ENCODE data around the gene ERG.

The ERG gene

DNA sequence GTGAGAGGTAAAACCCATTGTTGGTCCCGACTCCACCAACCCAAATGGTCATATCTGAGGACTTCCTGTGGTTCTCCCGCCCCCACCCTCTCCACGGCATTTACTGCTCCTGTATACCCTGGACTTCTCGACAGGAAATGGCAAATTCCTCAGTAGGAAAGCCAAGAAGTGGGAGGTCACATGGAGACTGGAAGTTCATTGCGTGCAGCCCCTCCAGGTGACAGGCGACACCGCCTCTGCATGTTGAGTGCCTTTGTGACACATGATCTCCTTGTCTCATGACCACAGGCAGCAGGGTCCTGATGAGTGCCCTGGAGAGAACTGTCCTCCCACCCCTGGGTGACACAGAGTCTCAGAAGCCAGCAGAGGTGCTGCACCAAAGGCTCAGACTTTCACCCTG lies 24.2 kb downstream of the ERG start:
- no peak for DNase-seq (ENCODE audit: low read depth)

GRCh38 chr21:38472412-38473108 lies 25.7 kb downstream of the ERG start:
- DNase-seq (ENCODE audit: low read depth), result no peak

GRCh38 chr21:38471766-38472165 lies 26.5 kb downstream of the ERG start:
- no peak for DNase-seq (ENCODE audit: low read depth)

DNA sequence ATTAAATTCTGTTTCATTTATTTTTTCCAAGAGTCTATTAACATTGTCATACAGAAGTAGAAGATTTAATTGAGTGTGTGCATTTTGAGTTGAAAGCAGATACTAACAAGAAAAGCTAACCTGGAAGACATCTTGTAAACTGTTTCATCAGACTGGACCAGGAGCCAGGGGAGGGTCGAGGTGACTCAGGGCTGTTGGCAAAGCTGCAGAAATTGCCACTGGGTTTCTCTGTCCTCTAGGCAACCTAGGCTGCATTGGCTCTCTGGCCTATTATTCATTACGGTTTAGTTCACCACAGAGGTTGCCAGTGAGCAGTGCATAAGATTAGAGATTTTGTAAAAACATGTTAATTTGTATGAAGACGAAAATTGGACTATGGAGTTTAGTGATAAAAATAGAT lies 27.5 kb downstream of the ERG start:
- DNase-seq (ENCODE audit: low read depth), result no peak

GRCh38 chr21:38469642-38470041 lies 28.6 kb downstream of the ERG start:
- DNase-seq (ENCODE audit: low read depth), result no peak

GRCh38 chr21:38468989-38469388 lies 29.3 kb downstream of the ERG start:
- no peak for DNase-seq (ENCODE audit: low read depth)

GRCh38 chr21:38467911-38468310 lies 30.4 kb downstream of the ERG start:
- DNase-seq (ENCODE audit: low read depth), result no peak

GRCh38 chr21:38467374-38467773 lies 30.9 kb downstream of the ERG start:
- no peak for DNase-seq (ENCODE audit: low read depth)

GRCh38 chr21:38460171-38460742 lies 38.0 kb downstream of the ERG start:
- no peak for DNase-seq (ENCODE audit: low read depth)

DNA sequence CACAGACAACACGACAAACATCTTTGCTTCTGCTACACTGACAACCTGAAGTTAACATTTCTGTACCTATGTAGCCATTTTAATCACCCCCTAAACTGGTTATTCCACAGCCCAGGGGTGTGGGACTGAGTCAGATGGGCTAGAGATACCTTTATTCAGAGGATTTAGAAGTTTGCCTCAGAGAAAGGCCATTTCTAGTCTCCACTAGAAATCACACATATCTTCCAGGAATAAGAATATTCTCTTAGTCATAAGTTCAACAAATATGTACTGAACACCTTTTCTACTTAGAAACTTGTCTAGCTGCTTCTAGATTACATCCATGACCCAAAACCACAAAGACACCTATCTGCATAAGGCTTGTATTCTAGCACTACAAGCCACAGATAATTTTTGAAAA lies 38.8 kb downstream of the ERG start:
- no peak for DNase-seq (ENCODE audit: low read depth)

- DNase-seq (ENCODE audit: low read depth), result no peak
Observed at GRCh38 chr21:38455403-38455802, 42.9 kb downstream of the ERG start.

- no peak for DNase-seq (ENCODE audit: low read depth)
Observed at GRCh38 chr21:38454702-38455101, 43.6 kb downstream of the ERG start.

DNA sequence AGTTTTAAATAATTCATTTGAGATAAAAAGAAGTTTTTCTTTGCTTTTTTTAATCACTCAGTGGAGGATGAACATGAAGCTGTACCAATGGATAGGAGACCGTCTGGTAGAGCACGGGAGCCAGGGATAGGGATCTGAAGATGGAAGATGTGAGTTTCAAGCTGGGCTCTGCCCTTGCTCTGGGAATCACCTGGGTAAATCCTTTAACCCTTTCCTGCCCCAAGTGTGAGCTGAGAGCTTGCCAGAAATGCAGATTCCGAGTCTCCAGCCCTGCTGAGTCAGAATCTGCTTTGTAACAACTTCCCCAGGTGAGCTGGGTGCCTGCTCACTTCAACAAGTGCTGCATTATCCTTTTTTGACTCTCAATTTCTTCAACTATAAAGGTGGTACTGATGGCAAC lies 44.1 kb downstream of the ERG start:
- no peak for DNase-seq (ENCODE audit: low read depth)

DNA sequence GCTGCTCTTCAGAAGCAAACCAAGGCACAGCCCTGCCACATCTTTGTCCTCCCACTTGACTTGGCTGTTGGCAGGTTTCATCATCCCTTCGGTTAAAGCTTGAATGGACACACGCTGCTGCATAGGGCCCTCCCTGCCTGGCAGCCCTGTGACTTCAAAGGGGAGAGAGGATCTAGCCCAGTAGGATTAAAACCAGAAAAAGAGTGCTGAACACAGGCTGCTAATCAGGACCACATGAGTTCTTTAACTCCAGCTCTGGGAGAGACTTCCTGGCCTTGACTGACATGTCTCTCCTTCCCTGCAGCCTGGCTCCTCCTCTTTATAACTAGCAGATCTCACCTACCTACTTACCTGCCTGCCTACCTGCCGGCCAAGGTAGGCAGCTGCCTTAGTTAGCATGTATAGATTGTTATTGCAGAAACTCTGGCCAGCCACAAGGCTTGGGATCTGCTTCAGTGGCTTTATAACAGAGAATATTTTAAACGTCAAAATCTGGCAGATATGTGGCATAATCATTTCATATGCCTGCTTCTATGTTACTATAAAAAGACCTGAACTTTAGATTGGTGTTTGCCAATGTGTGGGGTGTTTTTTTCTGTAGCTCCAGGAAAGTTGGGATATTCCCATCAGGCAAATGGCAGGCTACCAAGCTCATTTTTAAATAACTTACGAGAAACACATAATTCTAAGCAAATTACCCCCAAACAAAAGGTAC lies 49.4 kb downstream of the ERG start:
- DNase-seq (ENCODE audit: low read depth), result no peak

DNA sequence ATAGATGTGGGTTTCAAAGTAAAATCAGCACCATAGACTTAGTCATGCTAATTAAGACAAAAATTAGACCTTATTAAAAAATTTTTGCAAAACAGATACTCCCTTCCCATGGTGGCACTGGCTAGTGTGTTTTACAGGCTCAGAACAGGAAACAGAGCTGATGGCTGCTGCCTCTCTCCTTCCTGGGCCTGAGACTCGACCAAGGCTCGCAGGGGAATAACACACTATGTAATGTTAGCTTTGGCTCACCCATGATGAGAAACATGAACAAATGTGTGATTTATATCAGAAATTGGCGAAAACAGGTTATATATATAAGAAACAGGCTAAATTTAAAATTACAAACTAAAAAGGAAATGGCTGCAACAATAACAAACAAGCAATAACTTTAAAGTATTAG lies 50.7 kb downstream of the ERG start:
- DNase-seq (ENCODE audit: low read depth), result no peak

DNA sequence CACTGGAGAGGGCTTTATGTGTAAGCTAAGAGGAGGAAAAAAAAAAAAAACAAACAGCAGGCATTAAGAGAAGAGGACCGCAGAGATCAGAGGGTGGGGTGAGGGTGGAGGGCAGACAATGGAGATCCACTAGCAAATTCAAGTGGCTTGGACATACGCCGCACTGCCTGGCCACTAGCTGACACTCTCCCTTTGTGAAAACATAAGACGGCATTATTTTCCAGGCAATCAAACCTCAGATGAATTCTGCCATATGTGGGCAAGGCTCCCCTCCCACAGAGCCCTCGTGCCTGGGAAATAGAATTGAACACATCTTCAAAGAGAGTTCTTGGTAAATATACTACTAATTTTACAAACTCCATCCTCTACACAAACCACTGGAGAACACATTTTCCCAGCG lies 53.6 kb downstream of the ERG start:
- no peak for DNase-seq (ENCODE audit: low read depth)

- no peak for DNase-seq (ENCODE audit: low read depth)
Observed at GRCh38 chr21:38443110-38443509, 55.2 kb downstream of the ERG start.

DNA sequence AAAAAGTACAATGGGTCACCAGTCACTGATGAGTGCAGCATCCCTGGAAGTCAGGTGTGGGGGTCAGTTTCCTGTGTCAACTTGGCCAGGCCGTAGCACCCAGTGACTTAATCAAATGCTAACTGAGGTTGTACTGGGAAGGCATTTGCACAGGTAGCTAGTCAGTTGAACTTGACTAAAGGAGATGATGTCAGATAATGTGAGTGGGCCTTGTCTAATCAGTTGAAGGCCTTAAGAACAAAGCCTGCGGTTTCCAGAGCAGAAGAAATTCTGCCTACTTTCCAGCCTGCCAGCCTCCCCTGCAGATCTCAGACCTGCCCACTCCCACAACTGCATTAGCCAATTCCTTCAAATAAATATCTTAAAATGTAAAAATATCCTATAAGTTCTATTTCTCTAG lies 57.1 kb downstream of the ERG start:
- DNase-seq (ENCODE audit: low read depth), result no peak

DNA sequence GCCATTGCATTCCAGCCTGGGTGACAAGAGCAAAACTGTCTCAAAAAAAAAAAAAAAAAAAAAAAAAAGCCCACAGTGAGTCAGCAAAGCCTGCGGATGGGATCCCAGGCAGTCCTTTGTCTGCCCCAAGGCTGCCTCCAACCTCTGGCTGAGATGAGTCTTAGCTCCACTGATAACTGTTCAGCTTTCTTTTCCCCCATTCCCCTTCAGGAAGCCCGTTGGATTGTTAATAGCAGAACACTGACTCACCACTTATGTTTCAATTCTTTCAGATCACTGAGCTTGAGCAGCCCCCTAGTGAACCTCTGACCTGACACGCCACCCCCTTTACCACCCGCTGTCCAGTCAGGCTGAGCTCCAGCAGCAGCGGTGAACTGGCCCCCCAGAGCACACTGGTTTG lies 57.5 kb downstream of the ERG start:
- DNase-seq (ENCODE audit: low read depth), result peak; percentile 82

DNA sequence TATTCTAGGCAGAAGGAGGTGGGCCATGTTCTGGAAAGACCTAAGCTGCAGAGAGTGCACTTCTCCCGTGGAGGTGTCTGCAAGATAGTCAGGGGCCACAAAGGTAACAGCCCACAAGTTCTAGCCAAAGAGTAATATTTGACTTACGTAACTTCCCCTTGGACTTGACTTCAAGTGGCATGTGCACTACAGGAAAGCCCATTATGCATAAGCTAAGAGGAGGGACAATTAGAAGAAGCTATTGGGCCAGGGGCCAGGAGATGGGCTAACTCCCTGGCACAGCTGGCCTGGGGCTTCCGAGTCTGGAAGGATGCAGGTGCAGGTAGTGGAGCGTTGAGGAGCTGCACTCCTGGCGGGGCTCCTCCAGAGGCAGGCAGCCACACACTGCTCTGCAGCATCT lies 58.3 kb downstream of the ERG start:
- DNase-seq (ENCODE audit: low read depth), result no peak

DNA sequence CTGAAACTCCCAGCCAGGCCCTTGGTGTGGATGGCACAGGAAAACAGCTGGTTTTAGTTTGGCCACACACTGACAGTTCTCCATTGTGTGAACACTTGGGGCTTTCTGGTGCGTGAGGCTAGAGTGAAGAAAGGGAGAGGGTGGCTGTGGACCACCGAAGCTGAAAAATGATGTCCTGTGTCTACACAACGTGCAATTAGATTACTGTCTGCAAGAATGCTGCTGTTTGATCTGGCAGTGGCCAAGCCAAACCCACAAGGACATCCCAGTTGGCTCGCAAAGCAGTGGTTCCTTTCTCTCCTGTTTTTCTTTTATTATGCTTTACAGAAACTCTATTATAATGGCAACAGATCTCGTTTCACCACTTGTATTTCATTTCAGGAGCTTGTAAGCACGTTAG lies 58.9 kb downstream of the ERG start:
- DNase-seq (ENCODE audit: low read depth), result no peak

DNA sequence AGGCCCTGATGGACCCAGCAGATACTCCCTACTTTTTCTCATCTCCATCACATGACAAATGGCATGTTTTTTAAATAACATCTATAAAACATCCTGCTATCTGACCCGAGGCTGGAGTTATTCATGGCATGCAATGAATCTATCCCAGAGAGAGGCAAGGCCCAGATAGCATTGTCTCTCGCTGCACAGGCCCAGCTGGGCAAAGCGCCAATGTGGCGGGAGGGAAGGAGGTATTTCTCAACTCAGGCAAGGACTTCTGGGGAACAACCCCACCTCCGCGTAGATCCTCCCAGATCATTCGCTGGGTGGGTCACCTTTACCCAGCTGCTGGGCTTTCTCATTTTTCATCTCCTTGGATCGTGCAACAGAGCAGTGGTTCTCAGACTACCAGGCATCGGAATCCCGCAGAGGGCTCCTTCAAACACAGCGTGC lies 59.8 kb downstream of the ERG start:
- peak; percentile 79 for DNase-seq (ENCODE audit: low read depth)

DNA sequence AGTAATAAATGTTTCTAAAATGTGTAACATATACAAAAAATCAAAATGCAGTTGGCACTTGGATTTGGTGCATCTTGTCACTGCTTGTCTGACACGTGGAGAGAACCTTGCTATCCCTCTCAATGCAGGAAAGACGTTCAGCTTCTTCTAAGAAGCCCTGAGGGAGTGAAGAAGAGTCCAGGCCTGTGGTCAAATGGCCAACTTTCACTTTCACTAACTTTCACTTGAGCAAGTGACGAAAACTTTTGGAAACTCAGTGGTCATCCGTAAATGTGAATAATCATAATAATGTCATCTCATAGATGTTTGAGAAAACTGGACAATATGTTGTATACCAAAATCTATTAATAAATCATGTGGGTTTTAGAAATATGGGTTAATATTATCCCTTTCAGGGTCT lies 61.9 kb downstream of the ERG start:
- no peak for DNase-seq (ENCODE audit: low read depth)

Data from non-pigmented ciliary epithelial cell (primary cell).